ENCODE measurements around the gene NKTR. TPM values are rescaled to one million over a fixed set of nuclear protein-coding genes. Genes with fewer than 3 reads are reported as not detected.

The NKTR gene
- 65.2 TPM for total RNA-seq (2013)
- 10 to 100 TPM in 1 of 3 donors, 1 to 10 TPM in 2; 2.6 to 78.5 (median 5.8) TPM for polyA plus RNA-seq
- 20.9 and 33.5 TPM in 2 replicates for polyA minus RNA-seq
- 29.5 to 223 (median 161) reads per million in 11 experiments for total RNA-seq

- Histone ChIP-seq H3K27me3 (ENCODE audit: control insufficient read depth in 2 of 2, insufficient read depth in 2 of 2, low read length in 2 of 2) (no peaks in the 10 kb centered on the region), H4K20me1 (ENCODE audit: insufficient read depth, low read length) (peaks cover 37% of the 10 kb centered on the region), H3K4me1 (ENCODE audit: control insufficient read depth in 1 of 2, insufficient read depth in 2 of 2, low read length in 2 of 2) (peaks cover 19 to 27% of the 10 kb centered on the region in 2 donors), H3K9me3 (replicated peaks in 1 of 2; ENCODE audit: control insufficient read depth in 1 of 2, insufficient read depth in 1 of 2, low read length in 2 of 2) (no peaks in the 10 kb centered on the region), H3K36me3 (replicated peaks in 1 of 2; ENCODE audit: control insufficient read depth in 1 of 2, insufficient read depth in 2 of 2, low read length in 2 of 2) (peaks cover 6 to 28% of the 10 kb centered on the region in 2 donors), H2AFZ (ENCODE audit: insufficient read depth, low read depth, low read length, poor library complexity, severe bottlenecking) (peak within 1 kb of the TSS; percentile 91), H3K27ac (ENCODE audit: low read depth in 1 of 2, low read length in 2 of 2) (peak within 1 kb of the TSS; percentile 90 to 91), H3K79me2 (ENCODE audit: insufficient read depth, low read length) (peaks cover 46% of the 10 kb centered on the region), H3K4me3 (replicated peaks in 1 of 3; ENCODE audit: low read depth in 2 of 3, low read length in 3 of 3) (peak within 1 kb of the TSS; percentile 70 to 94 (median 91)), H3K4me2 (replicated peaks; ENCODE audit: extremely low read depth, low read length, poor library complexity, severe bottlenecking) (peak within 1 kb of the TSS; percentile 79), H3K9ac (ENCODE audit: insufficient read depth, low read length, poor library complexity, severe bottlenecking) (peak within 1 kb of the TSS; percentile 89)
- H3K27ac Mint-ChIP-seq, result peak within 1 kb of the TSS; percentile 96 to 100 (median 99)
- H3K36me3 Mint-ChIP-seq, result peaks cover 15 to 19% of the 10 kb centered on the region in 2 donors
- intact Hi-C loops (cut with micrococcal nuclease), result loop anchor here in 1 of 2 donors (10.0 kb wide), 3 partner anchors 164 to 1024 kb away; partner anchors contain the start of genes ACKR2, ANO10 and HIGD1A
- peak within 1 kb of the TSS; percentile 88 to 98 for H3K4me3 Mint-ChIP-seq
- peaks cover 0 to 1% (median 0%) of the 10 kb centered on the region in 7 donors for H3K9me3 Mint-ChIP-seq
- peaks cover 22% of the 10 kb centered on the region for H3K4me1 Mint-ChIP-seq
- DNase-seq, result peak; percentile 87 to 90 (median 90)
- peaks cover 0 to 3% (median 1%) of the 10 kb centered on the region in 3 donors for H3K27me3 Mint-ChIP-seq (ENCODE audit: low read depth in 3 of 3)
- WGBS (ENCODE audit: insufficient coverage), result under 1% methylated on average over 75 of the region's 76 CpGs
- TF ChIP-seq CTCF (IDR thresholded peaks at IDR 0.05), result peak; percentile 1
Measured at GRCh38 chr3:42600111-42600957, at the start of gene NKTR. TSS of gene NKTR (plus strand) at chr3:42600686. CDS start at chr3:42601007, 321 bp downstream.

GRCh38 chr3:42552830-42553229, 47.7 kb upstream of the NKTR start:
- H3K4me1 Mint-ChIP-seq, result no peaks in the 10 kb centered on the region
- H3K27ac Mint-ChIP-seq, result no peak overlapping the region
- H2AFZ ChIP-seq (ENCODE audit: insufficient read depth, low read depth, low read length, poor library complexity, severe bottlenecking), result no peak overlapping the region
- no peak overlapping the region for H3K4me2 ChIP-seq (replicated peaks; ENCODE audit: extremely low read depth, low read length, poor library complexity, severe bottlenecking)
- TF ChIP-seq CTCF (IDR thresholded peaks at IDR 0.05), result no peak
- no peaks in the 10 kb centered on the region for H3K9me3 ChIP-seq (replicated peaks in 1 of 2; ENCODE audit: control insufficient read depth in 1 of 2, insufficient read depth in 1 of 2, low read length in 2 of 2)
- H3K4me1 ChIP-seq (ENCODE audit: control insufficient read depth in 1 of 2, insufficient read depth in 2 of 2, low read length in 2 of 2), result no peaks in the 10 kb centered on the region
- WGBS (ENCODE audit: insufficient coverage), result no CpG with 5 or more reads among the region's 1 CpG
- no peak for DNase-seq
- peaks cover 63 to 96% of the 10 kb centered on the region in 2 donors for H3K36me3 ChIP-seq (replicated peaks in 1 of 2; ENCODE audit: control insufficient read depth in 1 of 2, insufficient read depth in 2 of 2, low read length in 2 of 2)
- no peaks in the 10 kb centered on the region for H4K20me1 ChIP-seq (ENCODE audit: insufficient read depth, low read length)
- H3K27ac ChIP-seq (ENCODE audit: low read depth in 1 of 2, low read length in 2 of 2), result no peak overlapping the region
- H3K4me3 Mint-ChIP-seq, result no peak overlapping the region
- no peaks in the 10 kb centered on the region for H3K27me3 Mint-ChIP-seq (ENCODE audit: low read depth in 3 of 3)
- H3K36me3 Mint-ChIP-seq, result peaks cover 70 to 90% of the 10 kb centered on the region in 2 donors
- H3K9ac ChIP-seq (ENCODE audit: insufficient read depth, low read length, poor library complexity, severe bottlenecking), result no peak overlapping the region
- H3K79me2 ChIP-seq (ENCODE audit: insufficient read depth, low read length), result no peaks in the 10 kb centered on the region
- no peak overlapping the region for H3K4me3 ChIP-seq (replicated peaks in 1 of 3; ENCODE audit: low read depth in 2 of 3, low read length in 3 of 3)
- H3K27me3 ChIP-seq (ENCODE audit: control insufficient read depth in 2 of 2, insufficient read depth in 2 of 2, low read length in 2 of 2), result no peaks in the 10 kb centered on the region
- no peaks in the 10 kb centered on the region for H3K9me3 Mint-ChIP-seq
- intact Hi-C loops (cut with micrococcal nuclease), result no loop called here
